Esophagus muscularis mucosa (tissue), 3 donors: Measurements from ENCODE around the gene RAB6A.

Source experiments
- POLR2AphosphoS5 ChIP-seq, 2 donors: sonication (generic); formaldehyde crosslinking; IDR thresholded peaks; one replicate each; pipeline ENCODE4 v1.6.1; 2017; ENCODE audit warnings: antibody characterized with exemption in 2 of 2
- TF ChIP-seq, protein P1 (sequence below), 3 experiments: fragments of 200-600 bp in 2 of 3; fragments of 450-650 bp in 1 of 3; sonication (generic) in 2 of 3; IDR thresholded peaks; one replicate each; pipeline ENCODE4 v1.5.1; 2017 to 2019; ENCODE audit warnings: antibody characterized with exemption in 3 of 3, mild to moderate bottlenecking in 2 of 3, moderate library complexity in 1 of 3

DNA sequence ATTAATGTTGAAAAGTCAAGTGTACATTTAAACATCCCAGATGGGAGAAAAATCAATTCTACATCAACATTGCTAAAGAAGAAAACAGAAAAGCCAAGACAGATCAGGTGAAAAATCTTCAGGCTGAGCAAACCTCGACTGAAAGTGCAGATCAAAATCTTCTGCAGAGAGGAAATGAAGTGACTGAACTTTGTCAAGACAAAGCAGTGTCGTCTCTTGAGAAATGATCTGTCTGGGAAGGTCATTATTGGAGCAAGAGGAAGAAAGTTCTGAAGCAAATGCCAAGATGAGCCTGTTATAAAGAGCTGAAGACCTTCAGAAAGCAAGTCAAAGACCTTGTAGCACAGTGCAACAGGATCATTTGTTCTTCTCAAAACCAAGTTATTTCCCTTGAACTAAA is 120.3 kb downstream of the RAB6A start:
- TF ChIP-seq, protein P1, sequence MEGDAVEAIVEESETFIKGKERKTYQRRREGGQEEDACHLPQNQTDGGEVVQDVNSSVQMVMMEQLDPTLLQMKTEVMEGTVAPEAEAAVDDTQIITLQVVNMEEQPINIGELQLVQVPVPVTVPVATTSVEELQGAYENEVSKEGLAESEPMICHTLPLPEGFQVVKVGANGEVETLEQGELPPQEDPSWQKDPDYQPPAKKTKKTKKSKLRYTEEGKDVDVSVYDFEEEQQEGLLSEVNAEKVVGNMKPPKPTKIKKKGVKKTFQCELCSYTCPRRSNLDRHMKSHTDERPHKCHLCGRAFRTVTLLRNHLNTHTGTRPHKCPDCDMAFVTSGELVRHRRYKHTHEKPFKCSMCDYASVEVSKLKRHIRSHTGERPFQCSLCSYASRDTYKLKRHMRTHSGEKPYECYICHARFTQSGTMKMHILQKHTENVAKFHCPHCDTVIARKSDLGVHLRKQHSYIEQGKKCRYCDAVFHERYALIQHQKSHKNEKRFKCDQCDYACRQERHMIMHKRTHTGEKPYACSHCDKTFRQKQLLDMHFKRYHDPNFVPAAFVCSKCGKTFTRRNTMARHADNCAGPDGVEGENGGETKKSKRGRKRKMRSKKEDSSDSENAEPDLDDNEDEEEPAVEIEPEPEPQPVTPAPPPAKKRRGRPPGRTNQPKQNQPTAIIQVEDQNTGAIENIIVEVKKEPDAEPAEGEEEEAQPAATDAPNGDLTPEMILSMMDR (IDR thresholded peaks at IDR 0.05) = no peak
- no peak for TF ChIP-seq POLR2AphosphoS5 (IDR thresholded peaks at IDR 0.05)
